Ammon's horn (tissue), 1 donor: ENCODE measurements around the gene ATF5.
"Not testable (repeated sequence)": the region's sequence is repeated elsewhere in the genome, so short reads cannot be mapped to it uniquely, and the experiment has no call there.

Source experiments
- DNase-seq: peaks from one replicate; pipeline ENCODE4 v3.0.0-alpha.2; 2016; ENCODE audit warnings: low spot score

Gene ATF5

GRCh38 chr19:49949742-49950589 is 21.0 kb downstream of the ATF5 start:
- no peak for DNase-seq

DNA sequence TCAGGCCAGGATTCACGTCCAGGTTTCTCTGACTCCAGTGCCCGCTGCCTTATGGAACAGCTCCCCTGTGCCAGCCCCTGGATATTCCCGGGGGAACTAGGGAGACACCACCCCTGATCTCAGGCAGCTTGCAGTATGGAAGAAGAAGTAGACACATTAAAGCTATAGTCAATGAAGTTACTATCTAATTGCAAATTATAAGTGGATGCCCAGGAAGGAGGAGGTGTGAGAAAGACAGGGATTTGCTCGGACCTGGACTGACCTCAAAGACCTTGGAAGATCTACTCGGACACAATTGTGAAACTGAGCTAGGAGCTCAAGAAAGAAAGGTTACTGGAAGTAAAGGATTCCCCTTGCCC is 21.6 kb downstream of the ATF5 start:
- no peak for DNase-seq

GRCh38 chr19:49950956-49951526 is 22.0 kb downstream of the ATF5 start:
- DNase-seq = no peak

GRCh38 chr19:49951806-49952478 is 22.9 kb downstream of the ATF5 start:
- DNase-seq = no peak

DNA sequence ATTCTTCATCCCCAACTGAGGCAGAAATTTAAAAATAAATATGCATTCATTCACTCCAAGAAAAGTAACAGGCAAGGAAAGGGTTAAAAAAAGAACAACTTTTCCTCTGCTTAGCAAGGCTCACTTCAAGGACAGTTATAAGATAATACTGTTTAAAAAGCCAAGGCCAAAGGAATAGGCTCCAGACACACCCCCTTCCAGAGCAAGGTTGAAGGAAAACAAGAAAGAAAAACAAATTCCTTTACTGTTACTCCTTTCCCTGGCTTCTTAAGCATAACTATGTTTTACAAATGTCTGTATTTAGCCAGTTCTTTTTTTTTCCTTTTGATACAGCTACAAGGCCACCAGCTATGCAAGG is 23.5 kb downstream of the ATF5 start:
- no peak for DNase-seq

DNA sequence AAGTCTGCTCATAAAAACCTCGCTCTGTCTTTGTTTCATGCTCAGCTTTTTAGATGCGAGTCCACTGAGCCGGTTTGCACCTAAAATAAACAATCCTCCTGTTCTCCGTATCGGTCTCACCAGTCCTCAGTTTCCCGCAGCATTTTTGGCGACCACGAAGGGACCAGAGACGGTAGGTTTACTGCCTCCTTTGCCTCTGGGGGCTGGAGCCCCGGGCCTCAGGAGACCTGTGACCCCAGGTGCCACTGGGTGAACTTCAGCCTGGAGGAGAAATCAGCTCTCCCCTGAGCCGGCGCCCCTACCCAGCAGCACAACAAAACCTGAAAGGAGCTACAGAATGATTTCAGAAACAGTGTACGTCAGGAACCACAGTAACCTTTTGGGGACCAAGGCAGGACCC is 23.9 kb downstream of the ATF5 start:
- DNase-seq = no peak

GRCh38 chr19:49953416-49953815 is 24.4 kb downstream of the ATF5 start:
- peak; percentile 32 for DNase-seq

- no peak for DNase-seq
Observed at GRCh38 chr19:49954092-49954829, 25.3 kb downstream of the ATF5 start.

GRCh38 chr19:49954933-49955332 is 25.9 kb downstream of the ATF5 start:
- no peak for DNase-seq

DNA sequence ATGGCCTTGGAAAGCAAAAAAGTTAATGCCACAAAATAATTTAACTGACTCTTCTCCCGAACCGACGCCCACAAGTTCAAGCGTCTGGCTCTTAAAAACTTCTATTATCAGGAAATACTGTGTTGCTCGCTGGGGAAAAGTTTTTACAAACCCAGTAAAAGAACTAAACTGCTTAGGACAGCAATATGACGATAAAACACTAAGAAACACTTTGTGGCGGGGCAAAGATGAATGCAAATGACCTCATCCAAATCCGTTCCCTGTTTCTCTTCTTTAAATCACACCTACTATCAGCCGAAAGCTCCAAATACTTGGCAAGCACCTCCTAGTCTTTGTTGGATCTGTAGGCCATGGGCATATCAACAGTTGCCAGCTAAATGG is 27.1 kb downstream of the ATF5 start:
- DNase-seq = no peak

GRCh38 chr19:49957262-49957915 is 28.4 kb downstream of the ATF5 start:
- no peak for DNase-seq

DNA sequence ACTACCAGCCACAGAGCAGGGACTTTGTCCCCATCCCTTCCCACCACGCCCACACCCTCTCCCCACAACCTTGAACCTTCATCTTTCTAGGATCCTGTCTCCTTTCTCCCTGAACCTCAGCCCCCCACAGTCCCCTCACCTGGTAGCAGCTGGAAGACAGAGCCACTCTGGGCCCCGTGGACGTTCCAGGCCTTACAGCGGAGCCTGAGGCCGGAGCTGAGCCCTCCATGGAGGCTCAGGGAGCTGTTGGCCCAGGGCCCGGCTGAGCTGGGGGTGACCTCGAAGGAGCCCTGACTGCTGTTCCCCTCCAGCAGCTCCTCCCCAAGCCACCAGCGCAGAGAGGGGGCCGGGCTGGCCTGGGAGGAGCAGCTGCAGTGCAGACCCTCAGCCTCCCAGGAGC is 29.1 kb downstream of the ATF5 start:
- not testable (repeated sequence) for DNase-seq

DNA sequence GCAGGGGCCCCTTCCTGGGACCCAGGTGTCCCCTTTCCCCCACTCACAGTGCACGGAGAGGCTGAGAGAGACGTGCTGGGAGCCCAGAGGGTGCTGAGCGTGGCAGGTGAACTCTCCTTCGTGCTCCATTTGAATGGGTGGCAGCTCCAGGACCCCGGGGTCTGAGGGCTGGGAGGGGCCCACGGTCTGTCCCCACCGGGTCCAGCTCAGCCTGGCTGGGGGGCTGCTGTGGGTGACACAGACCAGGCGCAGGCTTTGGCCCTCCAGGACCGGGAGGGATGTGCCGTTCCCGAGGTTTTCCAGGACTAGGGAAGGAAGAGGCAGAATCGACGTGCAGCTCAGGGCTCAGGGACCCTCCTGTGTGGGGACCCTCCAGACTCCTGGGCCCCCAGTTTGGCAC is 29.6 kb downstream of the ATF5 start:
- DNase-seq = not testable (repeated sequence)

- not testable (repeated sequence) for DNase-seq
Observed at GRCh38 chr19:49959892-49960291, 30.9 kb downstream of the ATF5 start.

GRCh38 chr19:49960980-49961379 is 32.0 kb downstream of the ATF5 start, which contains the start of gene SIGLEC11:
Gene SIGLEC11, minus strand, starts transcription at chr19:49961172. Its CDS starts 91 bp downstream, at chr19:49961081.
- DNase-seq = not testable (repeated sequence)

- DNase-seq = no peak
Observed at GRCh38 chr19:49968279-49968922, 39.4 kb downstream of the ATF5 start.

DNA sequence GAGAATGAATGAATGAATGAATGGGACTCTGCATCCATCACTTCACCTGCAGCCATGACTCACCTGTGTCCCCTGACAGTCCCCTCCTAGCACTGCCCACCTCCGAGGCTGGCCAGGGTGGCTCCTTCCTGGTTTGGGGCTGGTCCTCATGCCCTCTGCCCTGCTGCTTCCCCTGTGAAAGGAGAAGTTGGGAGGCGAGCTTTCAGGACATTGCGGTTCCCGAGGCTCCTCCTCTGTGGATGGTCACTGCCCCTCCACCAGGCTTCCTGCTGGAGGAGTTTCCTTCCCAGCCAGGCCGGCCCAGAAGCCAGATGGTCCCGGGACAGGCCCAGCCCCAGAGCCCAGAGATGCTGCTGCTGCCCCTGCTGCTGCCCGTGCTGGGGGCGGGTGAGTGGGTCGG is 40.4 kb downstream of the ATF5 start:
- DNase-seq = not testable (repeated sequence)

DNA sequence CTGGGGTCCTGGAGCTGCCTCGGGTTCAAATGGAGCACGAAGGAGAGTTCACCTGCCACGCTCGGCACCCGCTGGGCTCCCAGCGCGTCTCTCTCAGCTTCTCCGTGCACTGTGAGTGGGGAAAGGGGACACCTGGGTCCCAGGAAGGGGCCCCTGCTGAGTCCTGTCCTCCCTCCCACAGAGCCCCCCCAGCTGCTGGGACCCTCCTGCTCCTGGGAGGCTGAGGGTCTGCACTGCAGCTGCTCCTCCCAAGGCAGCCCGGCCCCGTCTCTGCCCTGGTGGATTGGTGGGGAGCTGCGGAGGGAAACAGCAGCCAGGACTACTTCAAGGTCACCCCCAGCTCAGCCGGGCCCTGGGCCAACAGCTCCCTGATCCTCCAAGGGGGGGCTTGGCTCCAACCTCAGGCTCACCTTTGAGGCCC is 43.0 kb downstream of the ATF5 start:
- no peak for DNase-seq

DNA sequence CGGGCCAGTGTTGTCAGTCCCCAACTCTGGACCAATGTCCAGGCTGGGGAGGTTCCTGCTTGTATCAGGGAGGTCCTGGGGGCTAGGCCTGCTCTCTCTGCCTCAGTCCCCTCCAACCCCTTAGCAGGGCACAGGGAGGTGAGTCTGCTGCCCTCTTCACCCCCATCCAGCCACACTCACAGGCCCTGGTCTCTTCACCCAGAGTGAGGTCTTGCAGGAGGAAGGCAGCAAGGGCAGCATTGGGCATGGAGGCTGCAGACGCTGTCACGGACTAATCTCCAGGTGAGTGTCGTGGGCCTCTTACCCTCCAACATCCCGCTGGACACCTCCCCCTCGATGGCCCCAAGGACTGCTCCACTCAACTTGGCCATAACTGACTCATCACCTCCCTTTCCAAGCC is 43.8 kb downstream of the ATF5 start:
- DNase-seq = no peak

DNA sequence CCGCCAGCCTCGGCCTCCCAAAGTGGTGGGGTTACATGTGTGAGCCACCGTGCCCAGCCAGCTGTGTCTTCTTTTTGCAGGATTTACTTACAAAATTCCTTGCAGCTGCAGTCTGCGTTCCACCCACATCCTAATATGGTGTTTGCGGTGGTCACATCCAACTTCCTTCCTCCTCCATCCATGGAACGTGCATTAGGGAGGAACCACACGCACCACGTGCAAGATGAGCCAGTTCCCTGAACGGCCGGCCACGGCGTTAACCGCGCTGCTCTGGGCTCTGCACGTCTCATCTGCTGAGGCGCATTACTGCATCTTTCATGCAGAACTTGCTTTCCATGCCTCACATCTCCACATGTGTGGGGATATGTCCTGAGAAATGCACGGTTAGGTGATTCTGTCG is 45.0 kb downstream of the ATF5 start:
- DNase-seq = no peak

DNA sequence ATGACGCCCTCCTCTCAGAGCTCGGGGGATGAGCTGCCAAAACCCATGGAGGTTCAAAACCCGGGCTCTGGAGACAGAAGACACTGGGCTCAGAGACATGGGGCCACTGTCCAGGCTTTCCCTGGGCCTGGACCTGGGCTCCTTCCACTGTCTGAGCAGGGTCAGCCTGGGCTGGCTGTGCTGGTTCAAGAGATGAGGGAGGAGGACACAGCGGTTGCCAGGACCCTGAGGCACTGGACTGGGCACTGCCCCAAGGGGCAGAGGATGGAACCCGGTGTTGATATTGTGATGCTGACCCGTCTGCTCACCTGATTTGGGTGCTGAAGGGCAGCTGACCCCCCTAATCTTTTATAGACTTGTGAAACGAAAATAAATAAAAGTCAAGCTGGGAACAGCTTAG is 46.0 kb downstream of the ATF5 start:
- DNase-seq = no peak
